K562 treated with DMSO at 1 percent for 12 hours (cell line): ENCODE measurements around the gene PNLDC1. TPM values are rescaled to one million over a fixed set of nuclear protein-coding genes. Genes with fewer than 3 reads are reported as not detected.

ENCODE experiments used
- total RNA-seq: library from RNA; unstranded; fragments of 300-600 nt; gene quantifications from 2 replicates; pipeline ENCODE4 v1.2.3, GENCODE V29; 2022; ENCODE audit not compliant: insufficient read depth

The PNLDC1 gene
- not detected in 2 replicates for total RNA-seq

GRCh38 chr6:159800141-159800865 is at the start of gene PNLDC1:
TSS of gene PNLDC1 (plus strand) at chr6:159800276. CDS start at chr6:159800308, 32 bp downstream.

GRCh38 chr6:159761873-159762680 is 38.0 kb upstream of the PNLDC1 start, which contains the start of gene ACAT2:
TSS of gene ACAT2 (plus strand) at chr6:159762045. CDS start at chr6:159762088, 43 bp downstream.

GRCh38 chr6:159789377-159790148 is 10.5 kb upstream of the PNLDC1 start, which contains the start of gene TCP1:
TSS of gene TCP1 (minus strand) at chr6:159789602. CDS start at chr6:159789468, 134 bp downstream.

GRCh38 chr6:159790149-159790955 is 9.7 kb upstream of the PNLDC1 start, which contains the start of gene MRPL18:
TSS of gene MRPL18 (plus strand) at chr6:159790467. CDS start at chr6:159790588, 121 bp downstream.

Other genes starting within 250 kb of the PNLDC1 start
- 53.6 and 98.9 TPM in 2 replicates for gene SOD2, start 107.0 kb upstream of the PNLDC1 start, total RNA-seq
- gene WTAP, start 72.8 kb upstream of the PNLDC1 start, total RNA-seq: 54.8 and 93.2 TPM in 2 replicates
- gene ACAT2, start 38.2 kb upstream of the PNLDC1 start, total RNA-seq: 29.3 and 33.4 TPM in 2 replicates
- gene TCP1, start 10.7 kb upstream of the PNLDC1 start, total RNA-seq: 152 and 253 TPM in 2 replicates
- gene MRPL18, start 9.8 kb upstream of the PNLDC1 start, total RNA-seq: 107 and 130 TPM in 2 replicates
- gene MAS1, start 90.7 kb downstream of the PNLDC1 start, total RNA-seq: not detected in 2 replicates
- gene IGF2R, start 168.8 kb downstream of the PNLDC1 start, total RNA-seq: 16.8 and 97.0 TPM in 2 replicates